ENCODE measurements around the gene TBL1X. TPM values are rescaled to one million over a fixed set of nuclear protein-coding genes. Genes with fewer than 3 reads are reported as not detected.

Gene TBL1X
- total and polyA plus RNA-seq, 2 experiments from 2014 or later = 8.7 to 26.9 TPM

GRCh38 chrX:9746148-9746888 lies 281.5 kb downstream of the TBL1X start (continued):
- TF ChIP-seq POLR2AphosphoS5 (IDR thresholded peaks at IDR 0.05; ENCODE audit: low read depth) (no peak), CTCF (conservative IDR thresholded peaks at IDR 0.05; ENCODE audit: low read depth in 2 of 2) (no peak), REST (IDR thresholded peaks at IDR 0.05; ENCODE audit: unreplicated experiment) (no peak), ZNF331 (CRISPR knock-in tag; IDR thresholded peaks at IDR 0.05; ENCODE audit: low read depth) (no peak), ETS1 (IDR thresholded peaks at IDR 0.05) (no peak), STAT1 (IDR thresholded peaks at IDR 0.05; ENCODE audit: unreplicated experiment) (no peak), EZH2phosphoT487 (IDR thresholded peaks at IDR 0.05; ENCODE audit: unreplicated experiment) (no peak), JUNB (IDR thresholded peaks at IDR 0.05; ENCODE audit: unreplicated experiment) (no peak), NANOG (IDR thresholded peaks at IDR 0.05; ENCODE audit: borderline replicate concordance) (no peak)

GRCh38 chrX:9747644-9748043 lies 282.8 kb downstream of the TBL1X start:
- H3K9me3 Mint-ChIP-seq = no peaks in the 10 kb centered on the region
- Histone ChIP-seq H3K4me2 (no peak overlapping the region), H3F3A (replicated peaks; ENCODE audit: low read depth) (no peaks in the 10 kb centered on the region), H3K27me3 (ENCODE audit: insufficient read depth) (no peaks in the 10 kb centered on the region), H4K20me1 (replicated peaks; ENCODE audit: insufficient read depth) (no peaks in the 10 kb centered on the region), H3K4me3 (no peak overlapping the region), H3K9me2 (ENCODE audit: insufficient read depth) (no peaks in the 10 kb centered on the region), H3K79me2 (replicated peaks; ENCODE audit: insufficient read depth) (no peaks in the 10 kb centered on the region), H3K4me1 (ENCODE audit: insufficient read depth) (peaks cover 4% of the 10 kb centered on the region; the same call in 1 of the 2 replicates), H2AFZ (no peak overlapping the region), H3K36me3 (ENCODE audit: insufficient read depth) (no peaks in the 10 kb centered on the region), H3K27ac (ENCODE audit: low read depth) (no peak overlapping the region)
- H3K27me3 Mint-ChIP-seq (ENCODE audit: insufficient read depth, low read depth, poor library complexity) = peaks cover 5% of the 10 kb centered on the region
- DNase-seq (ENCODE audit: low spot score) = no peak
- no peak overlapping the region for H3K4me3 Mint-ChIP-seq
- H3K4me1 Mint-ChIP-seq = peaks cover 18% of the 10 kb centered on the region; the same call in 2 of the 3 replicates
- no peak overlapping the region for H3K27ac Mint-ChIP-seq
- TF ChIP-seq ETS1 (IDR thresholded peaks at IDR 0.05) (no peak), ZNF462 (CRISPR knock-in tag; IDR thresholded peaks at IDR 0.05) (no peak), ZNF114 (CRISPR knock-in tag; IDR thresholded peaks at IDR 0.05) (no peak)
- peaks cover 9% of the 10 kb centered on the region; the same call in 1 of the 3 replicates for H3K36me3 Mint-ChIP-seq (ENCODE audit: low read depth)
- ATAC-seq = no peak

Data from GM23338 (cell line).